Neuronal stem cell (in vitro differentiated cells): ENCODE data around the gene EPB41L2.

Experiments used
- DNase-seq: peaks from one replicate; pipeline ENCODE4 v3.0.0-alpha.2; 2013; ENCODE audit warnings: low spot score
- H2AFZ ChIP-seq: one replicate; pipeline ENCODE4 v1.6.1; 2013; ENCODE audit warnings: mild to moderate bottlenecking, low read length, inconsistent platforms
- H2AK5ac ChIP-seq: 2 replicates; pipeline ENCODE4 v1.6.1; 2013; ENCODE audit warnings: low read depth, mild to moderate bottlenecking, inconsistent platforms, low read length, moderate library complexity, mixed read lengths
- H2BK120ac ChIP-seq: 2 replicates; pipeline ENCODE4 v1.6.1; 2013; ENCODE audit warnings: low read depth, mild to moderate bottlenecking, inconsistent platforms, low read length, moderate library complexity, mixed read lengths
- H2BK12ac ChIP-seq: one replicate; pipeline ENCODE4 v1.6.1; 2013; ENCODE audit warnings: low read length, inconsistent platforms
- H2BK15ac ChIP-seq: 2 replicates; pipeline ENCODE4 v1.6.1; 2013; ENCODE audit warnings: mild to moderate bottlenecking, low read length, inconsistent platforms, mixed read lengths
- H2BK5ac ChIP-seq: one replicate; pipeline ENCODE4 v1.6.1; 2013; ENCODE audit warnings: inconsistent platforms, mild to moderate bottlenecking, low read length, moderate library complexity
- H3K14ac ChIP-seq: one replicate; pipeline ENCODE4 v1.6.1; 2013; ENCODE audit warnings: low read length, inconsistent platforms
- H3K18ac ChIP-seq: 2 replicates; pipeline ENCODE4 v1.6.1; 2013; ENCODE audit warnings: low read length, inconsistent platforms
- H3K23ac ChIP-seq: 2 replicates; pipeline ENCODE4 v1.6.1; 2013; ENCODE audit warnings: low read depth, mild to moderate bottlenecking, mixed read lengths, low read length, inconsistent platforms; ENCODE audit not compliant: poor library complexity
- H3K27ac ChIP-seq: replicated peaks from 3 replicates; pipeline ENCODE4 v1.5.1; 2013; ENCODE audit warnings: low read length, inconsistent platforms
- H3K27me3 ChIP-seq, 3 experiments: 2 replicates each; pipeline ENCODE4 v1.6.1; 2013; ENCODE audit warnings: low read length in 3 of 3, mild to moderate bottlenecking in 2 of 3, inconsistent platforms in 1 of 3, low read depth in 1 of 3, mixed read lengths in 1 of 3, moderate library complexity in 1 of 3; ENCODE audit not compliant: control insufficient read depth in 3 of 3, insufficient read depth in 3 of 3
- H3K36me3 ChIP-seq, 2 donors: replicated peaks in 1 of 2; 2 replicates each; pipeline ENCODE4 v1.6.1; 2013; ENCODE audit warnings: low read length in 2 of 2; ENCODE audit not compliant: control insufficient read depth in 2 of 2, insufficient read depth in 2 of 2
- H3K4ac ChIP-seq: 2 replicates; pipeline ENCODE4 v1.6.1; 2013; ENCODE audit warnings: inconsistent platforms, mild to moderate bottlenecking, low read length, moderate library complexity
- H3K4me1 ChIP-seq, 2 donors: 1 replicate in 1 of 2; 2 replicates in 1 of 2; pipeline ENCODE4 v1.6.1; 2013; ENCODE audit warnings: low read length in 2 of 2, low read depth in 1 of 2; ENCODE audit not compliant: control insufficient read depth in 2 of 2, insufficient read depth in 1 of 2
- H3K4me2 ChIP-seq: one replicate; pipeline ENCODE4 v1.6.1; 2013; ENCODE audit warnings: mild to moderate bottlenecking, low read length, inconsistent platforms; ENCODE audit not compliant: insufficient read depth, poor library complexity, severe bottlenecking
- H3K4me3 ChIP-seq, 2 donors: 2 replicates each; pipeline ENCODE4 v1.5.1; 2013; ENCODE audit warnings: low read length in 2 of 2, mild to moderate bottlenecking in 2 of 2, inconsistent platforms in 1 of 2, moderate library complexity in 1 of 2
- H3K79me1 ChIP-seq: one replicate; pipeline ENCODE4 v1.6.1; 2013; ENCODE audit warnings: low read depth, mild to moderate bottlenecking, inconsistent platforms, low read length, moderate library complexity
- H3K9ac ChIP-seq: one replicate; pipeline ENCODE4 v1.6.1; 2013; ENCODE audit warnings: mild to moderate bottlenecking, low read depth, low read length, inconsistent platforms; ENCODE audit not compliant: poor library complexity
- H3K9me3 ChIP-seq, 2 donors: replicated peaks in 1 of 2; 2 replicates each; pipeline versions ENCODE3 to v1.6.1; 2013; ENCODE audit warnings: low read length in 2 of 2, mild to moderate bottlenecking in 2 of 2, inconsistent platforms in 1 of 2, low read depth in 1 of 2, mixed read lengths in 1 of 2, moderate library complexity in 1 of 2; ENCODE audit not compliant: control insufficient read depth in 2 of 2, insufficient read depth in 1 of 2
- H4K8ac ChIP-seq: one replicate; pipeline ENCODE4 v1.6.1; 2013; ENCODE audit warnings: low read depth, mild to moderate bottlenecking, inconsistent platforms, low read length, moderate library complexity
- H4K91ac ChIP-seq: one replicate; pipeline ENCODE4 v1.6.1; 2013; ENCODE audit warnings: low read length, low read depth, mild to moderate bottlenecking, inconsistent platforms; ENCODE audit not compliant: poor library complexity
- WGBS, 2 donors: extraction: QIAGEN DNeasy Blood & Tissue Kit; methylation state at CpG; one replicate each; pipeline ENCODE4 v1.1.7; 2013; ENCODE audit warnings: missing lambda C conversion rate in 2 of 2, mixed read lengths in 1 of 2; ENCODE audit not compliant: insufficient read length in 2 of 2, insufficient replicate concordance in 1 of 2; ENCODE audit errors: extremely low coverage in 2 of 2; 5-methylcytosine and 5-hydroxymethylcytosine counted together

The EPB41L2 gene

DNA sequence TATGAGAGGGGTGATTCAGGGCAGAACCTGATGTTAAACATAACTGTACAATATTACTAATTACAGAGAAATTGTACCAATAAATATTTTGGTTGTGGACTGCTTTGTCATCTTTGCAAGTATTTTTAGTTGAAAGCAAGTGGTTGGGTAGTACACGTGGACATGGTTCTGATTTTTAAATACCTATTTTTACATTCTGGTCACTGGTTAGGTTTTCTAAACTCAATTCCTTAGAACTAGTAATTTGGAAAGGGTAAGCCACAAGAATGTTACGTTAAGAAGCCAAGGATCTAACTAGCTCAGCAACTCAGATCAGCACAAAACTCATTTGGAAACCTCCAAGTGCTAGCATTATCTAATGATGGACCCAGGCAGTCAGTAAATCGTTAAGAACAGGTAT lies 2.7 kb downstream of the EPB41L2 start:
- Histone ChIP-seq H3K4me1 (peaks cover 6 to 11% of the 10 kb centered on the region in 2 donors), H3K4ac (no peak overlapping the region), H3K4me3 (no peak overlapping the region)

DNA sequence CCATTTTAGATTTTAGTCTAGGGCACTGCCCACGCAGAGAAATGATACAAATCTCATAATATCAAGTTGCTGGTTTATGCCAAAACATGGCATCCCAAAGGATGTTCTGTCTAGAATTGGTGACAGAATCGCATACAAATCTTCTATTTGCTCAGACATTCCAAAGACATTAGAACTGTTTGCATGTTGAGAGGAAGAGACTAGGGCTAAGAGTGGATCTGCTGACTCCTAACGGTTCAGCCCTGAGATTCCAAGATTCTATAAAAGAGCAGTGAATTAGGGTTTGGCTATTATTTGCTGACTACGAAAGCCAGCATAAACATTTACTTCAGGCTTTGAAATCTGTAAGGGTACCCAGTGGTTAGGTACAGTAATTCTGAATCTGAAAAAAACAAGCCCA lies 3.6 kb downstream of the EPB41L2 start:
- H2BK120ac ChIP-seq, result no peak overlapping the region
- H3K4me3 ChIP-seq, result no peak overlapping the region
- no peak overlapping the region for H3K23ac ChIP-seq
- no peak overlapping the region for H2BK5ac ChIP-seq
- DNase-seq, result no peak
- no peaks in the 10 kb centered on the region for H3K27me3 ChIP-seq
- H3K18ac ChIP-seq, result no peak overlapping the region
- no peak overlapping the region for H4K91ac ChIP-seq
- no peak overlapping the region for H3K27ac ChIP-seq
- peaks cover 2% of the 10 kb centered on the region for H3K79me1 ChIP-seq
- H3K9me3 ChIP-seq, result peaks cover 2 to 18% of the 10 kb centered on the region in 2 donors
- H2AFZ ChIP-seq, result no peak overlapping the region
- H3K14ac ChIP-seq, result no peak overlapping the region
- WGBS, 2 donors, result no CpG with 5 or more reads among the region's 4 CpGs
- H2AK5ac ChIP-seq, result no peak overlapping the region
- H4K8ac ChIP-seq, result no peak overlapping the region
- no peak overlapping the region for H3K9ac ChIP-seq
- no peak overlapping the region for H3K4ac ChIP-seq
- peaks cover 6 to 11% of the 10 kb centered on the region in 2 donors for H3K4me1 ChIP-seq
- H3K4me2 ChIP-seq, result no peak overlapping the region
- peaks cover 0 to 2% of the 10 kb centered on the region in 2 donors for H3K36me3 ChIP-seq
- no peak overlapping the region for H2BK12ac ChIP-seq
- H2BK15ac ChIP-seq, result no peak overlapping the region

More for the DNA sequence above, 2.7 kb downstream of the EPB41L2 start:
- H2BK15ac ChIP-seq, result no peak overlapping the region
- no peak overlapping the region for H3K18ac ChIP-seq
- H2AFZ ChIP-seq, result no peak overlapping the region
- no peak overlapping the region for H2BK5ac ChIP-seq
- peaks cover 2% of the 10 kb centered on the region for H3K79me1 ChIP-seq
- peaks cover 0 to 7% (median 0%) of the 10 kb centered on the region in 3 experiments for H3K27me3 ChIP-seq
- no peak overlapping the region for H4K8ac ChIP-seq
- H3K9me3 ChIP-seq, result peaks cover 2 to 10% of the 10 kb centered on the region in 2 donors
- no peak overlapping the region for H3K4me2 ChIP-seq
- H3K27ac ChIP-seq, result no peak overlapping the region
- H3K9ac ChIP-seq, result no peak overlapping the region
- no peak overlapping the region for H2AK5ac ChIP-seq
- no peak overlapping the region for H4K91ac ChIP-seq
- no peak for DNase-seq
- H3K14ac ChIP-seq, result no peak overlapping the region
- no peak overlapping the region for H3K23ac ChIP-seq
- H2BK12ac ChIP-seq, result no peak overlapping the region
- H3K36me3 ChIP-seq, result peaks cover 0 to 2% of the 10 kb centered on the region in 2 donors
- no peak overlapping the region for H2BK120ac ChIP-seq
- no CpG with 5 or more reads among the region's 3 CpGs for WGBS, 2 donors

DNA sequence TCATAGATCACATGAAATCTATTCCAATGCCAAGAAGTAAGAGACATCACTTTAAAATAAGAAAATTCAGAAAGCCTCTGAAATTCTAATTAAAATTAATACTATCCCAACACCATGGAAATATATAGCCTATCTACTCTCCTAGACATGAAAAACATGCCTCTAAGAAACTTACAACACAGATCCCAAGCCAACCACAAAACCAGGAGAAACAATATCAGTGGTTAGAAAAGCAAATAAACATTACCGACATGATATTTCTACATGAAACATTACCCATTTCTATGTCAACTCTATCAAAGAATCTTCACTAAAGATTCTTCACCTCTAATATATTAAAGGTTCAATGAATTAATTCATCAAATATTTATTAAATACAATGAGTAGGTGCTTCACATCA lies 4.8 kb downstream of the EPB41L2 start:
- Histone ChIP-seq H3K36me3 (peaks cover 0 to 5% of the 10 kb centered on the region in 2 donors), H3K9me3 (peaks cover 11 to 31% of the 10 kb centered on the region in 2 donors), H3K4me1 (peaks cover 6 to 7% of the 10 kb centered on the region in 2 donors), H3K18ac (no peak overlapping the region), H2BK12ac (no peak overlapping the region), H3K4me2 (no peak overlapping the region), H4K8ac (no peak overlapping the region), H3K27me3 (no peaks in the 10 kb centered on the region), H2AK5ac (no peak overlapping the region), H3K4ac (no peak overlapping the region), H4K91ac (no peak overlapping the region), H2BK5ac (no peak overlapping the region), H2BK120ac (no peak overlapping the region), H2BK15ac (no peak overlapping the region), H3K79me1 (peaks cover 7% of the 10 kb centered on the region), H3K27ac (no peak overlapping the region), H3K4me3 (no peak overlapping the region), H3K9ac (no peak overlapping the region), H2AFZ (no peak overlapping the region), H3K23ac (no peak overlapping the region), H3K14ac (no peak overlapping the region)
- no peak for DNase-seq
- no CpG with 5 or more reads among the region's 1 CpG for WGBS, 2 donors

DNA sequence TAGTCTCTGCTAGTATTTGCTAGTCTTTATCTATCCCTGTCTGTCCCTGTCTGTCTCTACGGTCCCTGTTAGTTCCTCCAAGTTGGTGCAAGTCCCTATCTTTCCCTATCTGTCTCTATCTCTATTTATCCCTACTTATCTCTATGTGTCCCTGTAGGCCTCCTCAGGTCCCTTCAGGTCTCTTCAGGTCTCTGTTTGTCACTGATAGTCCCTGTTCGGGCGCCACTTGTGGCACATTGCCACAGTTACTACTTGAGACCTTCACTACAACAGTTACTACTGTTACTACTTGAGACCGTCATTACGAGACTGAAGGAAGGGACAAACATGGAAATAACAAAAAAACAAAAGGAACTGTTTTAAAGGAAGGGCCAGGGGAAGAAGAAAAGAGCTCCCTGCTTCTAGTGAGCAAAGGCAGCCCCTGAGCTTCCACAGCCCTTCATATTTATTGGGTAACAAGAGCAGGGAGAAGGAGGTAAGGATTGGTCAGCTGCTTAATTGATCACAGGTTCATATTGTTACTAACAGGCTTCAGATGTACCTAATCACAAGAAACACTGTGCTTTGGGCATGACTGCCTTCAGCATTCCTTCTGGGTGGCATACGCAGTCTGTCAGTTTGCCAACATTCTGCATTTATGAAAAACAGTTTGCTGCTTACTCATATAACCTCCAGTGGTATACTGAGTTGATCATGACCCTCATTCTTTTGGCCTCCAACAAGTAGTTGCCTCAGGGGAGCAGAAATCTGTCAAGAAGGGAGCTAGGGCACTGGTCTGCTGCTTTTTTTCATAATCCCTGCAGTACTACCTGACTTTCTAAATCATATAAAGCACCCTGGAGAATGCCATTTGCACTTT lies 8.4 kb downstream of the EPB41L2 start:
- H3K27me3 ChIP-seq, result no peaks in the 10 kb centered on the region
- H3K18ac ChIP-seq, result no peak overlapping the region
- H3K23ac ChIP-seq, result no peak overlapping the region
- H3K14ac ChIP-seq, result no peak overlapping the region
- no peak overlapping the region for H2AFZ ChIP-seq
- H3K27ac ChIP-seq, result no peak overlapping the region
- H2AK5ac ChIP-seq, result no peak overlapping the region
- no peak overlapping the region for H2BK120ac ChIP-seq
- DNase-seq, result no peak
- no peak overlapping the region for H3K4ac ChIP-seq
- no peak overlapping the region for H3K4me3 ChIP-seq
- H2BK15ac ChIP-seq, result no peak overlapping the region
- WGBS, 2 donors, result no CpG with 5 or more reads among the region's 6 CpGs
- H3K9ac ChIP-seq, result no peak overlapping the region
- peaks cover 0 to 5% of the 10 kb centered on the region in 2 donors for H3K36me3 ChIP-seq
- H3K79me1 ChIP-seq, result peaks cover 5% of the 10 kb centered on the region
- no peak overlapping the region for H2BK12ac ChIP-seq
- no peak overlapping the region for H3K4me2 ChIP-seq
- H4K8ac ChIP-seq, result no peak overlapping the region
- H4K91ac ChIP-seq, result no peak overlapping the region
- H3K4me1 ChIP-seq, result no peaks in the 10 kb centered on the region
- H2BK5ac ChIP-seq, result no peak overlapping the region
- peaks cover 11 to 39% of the 10 kb centered on the region in 2 donors for H3K9me3 ChIP-seq
